NCI-H524 (cell line): ENCODE data around the gene PRKRIP1.
"Not testable (repeated sequence)": the region's sequence is repeated elsewhere in the genome, so short reads cannot be mapped to it uniquely, and the experiment has no call there.

Source experiments
- DNase-seq, 2 experiments: peaks; one replicate each; lab custom pipeline; 2025; lab: John Stamatoyannopoulos, UW

Gene PRKRIP1

DNA sequence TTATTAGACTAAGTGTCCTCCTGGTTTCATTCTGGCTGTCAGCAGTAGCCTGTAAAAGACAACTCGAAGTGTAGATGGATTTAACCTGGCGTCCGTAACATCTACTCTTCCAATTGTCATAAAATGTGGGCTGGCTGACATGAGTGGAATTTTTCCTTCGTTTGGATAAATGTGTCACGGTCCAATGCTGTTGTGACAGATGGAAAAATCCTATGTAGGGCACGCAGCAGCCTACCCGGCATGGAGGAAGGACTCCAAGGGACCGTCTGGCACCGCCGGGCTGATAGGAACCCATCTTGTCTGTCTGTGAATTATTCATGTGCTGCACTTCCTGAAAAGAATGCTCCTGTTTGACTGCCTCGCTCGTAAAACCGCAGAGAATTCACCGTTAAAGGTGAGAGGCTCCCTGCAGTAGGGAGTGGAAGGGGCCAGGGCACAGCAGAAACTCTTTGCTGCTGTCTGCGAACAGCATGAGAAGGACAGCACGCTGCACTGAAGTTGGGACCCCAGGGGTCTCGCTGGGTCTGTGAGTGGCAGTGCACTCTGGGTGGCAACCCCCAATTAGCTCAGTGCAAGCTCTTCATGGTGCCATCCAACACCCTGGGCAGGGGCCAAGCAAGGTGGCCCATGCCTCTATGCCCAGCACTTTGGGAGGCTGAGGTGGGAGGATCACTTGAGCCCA is 35.6 kb downstream of the PRKRIP1 start:
- peak; percentile 67 to 83 for DNase-seq

DNA sequence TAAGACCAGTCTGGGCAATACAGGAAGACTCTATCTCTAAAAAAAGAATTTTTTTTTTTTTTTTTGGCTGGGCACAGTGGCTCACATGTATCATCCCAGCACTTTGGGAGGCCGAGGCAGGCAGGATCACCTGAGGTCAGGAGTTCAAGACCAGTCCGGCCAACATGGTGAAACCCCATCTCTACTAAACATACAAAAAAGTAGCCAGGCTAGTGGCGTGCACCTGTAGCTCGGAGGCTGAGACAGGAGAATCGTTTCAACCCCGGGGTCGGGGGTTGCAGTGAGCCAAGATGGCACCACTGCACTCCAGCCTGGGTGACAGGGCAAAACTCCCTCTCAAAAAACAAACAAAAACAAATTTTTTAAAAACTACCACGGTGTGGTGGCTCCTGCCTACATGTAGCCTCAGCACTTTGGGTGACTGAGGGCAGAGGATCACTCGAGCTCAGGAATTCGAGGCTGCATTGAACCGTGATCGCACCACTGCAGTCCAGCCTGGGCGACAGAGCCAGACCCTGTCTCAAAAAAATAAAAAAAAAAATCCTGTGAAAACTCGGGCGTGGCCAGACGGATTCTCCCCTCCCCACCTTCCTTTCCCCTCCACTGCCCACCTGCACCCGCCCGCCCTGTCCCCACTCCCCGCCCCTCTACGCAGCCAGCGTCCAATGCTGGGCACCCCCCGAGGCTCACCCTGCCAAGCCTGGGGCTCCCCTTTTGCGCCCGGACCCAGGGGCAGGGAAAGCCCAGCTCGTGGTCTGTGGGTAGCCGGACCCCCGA is 36.5 kb downstream of the PRKRIP1 start:
- no peak for DNase-seq

DNA sequence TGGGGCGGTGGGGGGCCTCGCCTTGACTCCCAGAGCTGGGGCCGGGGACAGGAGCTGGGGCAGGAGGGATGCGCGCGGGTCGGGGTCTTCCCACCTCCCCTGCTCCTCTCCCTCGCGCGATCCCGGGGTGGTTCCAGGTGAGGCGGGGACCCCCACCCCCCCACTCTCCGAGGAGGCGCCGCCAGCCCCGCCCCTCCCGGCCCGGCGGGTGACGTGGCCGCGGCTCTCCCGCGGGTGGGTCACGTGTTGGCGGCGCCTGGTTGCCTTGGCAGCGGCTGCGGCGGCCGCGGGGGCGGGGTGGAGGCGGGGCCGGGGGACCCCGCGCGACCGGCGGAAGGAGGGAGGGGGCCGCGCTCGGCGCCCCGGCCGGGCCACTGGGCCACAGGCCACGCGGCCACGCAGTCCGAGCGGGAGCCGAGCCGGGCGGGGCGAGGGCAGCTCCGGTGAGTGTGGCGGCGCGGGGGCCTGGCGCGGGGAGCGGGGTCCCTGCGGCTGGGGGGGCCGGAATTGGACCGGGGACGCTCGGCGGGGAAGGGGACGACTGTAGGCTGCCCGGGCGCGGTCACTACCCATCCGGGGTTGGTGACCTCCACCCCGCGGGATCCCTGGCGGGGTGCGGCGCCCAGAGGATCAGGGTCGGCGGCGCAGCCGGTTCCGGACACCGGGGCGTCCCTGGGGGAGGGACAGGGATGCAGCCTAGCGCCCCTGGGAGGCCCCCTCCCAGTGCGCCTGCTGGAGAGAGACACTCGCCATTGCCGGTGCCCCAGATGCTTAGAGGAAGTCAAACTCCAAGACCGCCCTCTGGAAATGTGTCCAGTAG is 37.3 kb downstream of the PRKRIP1 start, which contains the start of gene ORAI2:
Gene ORAI2 (plus strand): TSS at position 357 of the 820 bp plus-strand sequence. CDS start 5,382 bp downstream, outside the sequence.
- peak in 1 of 2 experiments; percentile 55 for DNase-seq

DNA sequence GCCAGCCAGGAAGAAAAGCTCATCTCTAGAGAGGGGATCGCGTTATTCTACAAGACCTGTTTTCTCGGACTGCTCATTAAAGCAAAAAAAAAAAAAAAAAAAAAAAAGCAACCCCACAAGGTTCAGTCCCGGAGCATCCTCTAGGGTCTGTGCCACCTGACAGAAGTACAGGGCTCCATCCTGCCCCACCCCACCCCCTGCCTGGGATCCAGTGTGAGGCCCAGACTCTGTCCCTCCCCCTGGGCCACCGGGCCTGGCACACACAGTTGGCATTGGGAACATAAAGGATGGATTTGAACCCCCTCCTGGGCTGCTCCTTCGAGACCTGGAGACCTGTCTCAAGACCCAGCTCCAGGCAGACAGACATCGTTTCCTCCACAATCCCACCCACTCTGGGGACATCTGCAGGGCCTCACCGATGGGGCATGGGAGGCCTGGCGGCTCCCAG is 37.9 kb downstream of the PRKRIP1 start:
- DNase-seq, result no peak

DNA sequence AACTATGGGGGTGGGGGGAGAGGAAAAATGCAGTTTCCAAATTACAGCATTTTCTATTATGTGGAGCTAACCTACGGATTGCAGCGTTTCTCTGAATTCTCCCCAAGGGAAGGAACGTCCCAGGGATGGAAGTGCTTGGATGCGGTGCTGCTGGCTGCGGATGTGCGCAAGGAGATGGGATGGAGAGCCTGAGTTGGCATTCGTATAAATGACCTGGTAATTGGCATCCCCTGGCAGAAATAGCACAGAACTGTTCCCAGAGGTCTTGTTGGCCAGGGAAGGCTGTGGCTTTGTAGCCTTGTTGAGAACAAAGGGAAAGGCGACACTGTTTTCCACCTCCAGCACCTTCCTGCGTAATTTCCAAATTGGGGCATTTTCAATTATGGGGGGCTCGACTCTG is 40.0 kb downstream of the PRKRIP1 start:
- DNase-seq, result no peak

DNA sequence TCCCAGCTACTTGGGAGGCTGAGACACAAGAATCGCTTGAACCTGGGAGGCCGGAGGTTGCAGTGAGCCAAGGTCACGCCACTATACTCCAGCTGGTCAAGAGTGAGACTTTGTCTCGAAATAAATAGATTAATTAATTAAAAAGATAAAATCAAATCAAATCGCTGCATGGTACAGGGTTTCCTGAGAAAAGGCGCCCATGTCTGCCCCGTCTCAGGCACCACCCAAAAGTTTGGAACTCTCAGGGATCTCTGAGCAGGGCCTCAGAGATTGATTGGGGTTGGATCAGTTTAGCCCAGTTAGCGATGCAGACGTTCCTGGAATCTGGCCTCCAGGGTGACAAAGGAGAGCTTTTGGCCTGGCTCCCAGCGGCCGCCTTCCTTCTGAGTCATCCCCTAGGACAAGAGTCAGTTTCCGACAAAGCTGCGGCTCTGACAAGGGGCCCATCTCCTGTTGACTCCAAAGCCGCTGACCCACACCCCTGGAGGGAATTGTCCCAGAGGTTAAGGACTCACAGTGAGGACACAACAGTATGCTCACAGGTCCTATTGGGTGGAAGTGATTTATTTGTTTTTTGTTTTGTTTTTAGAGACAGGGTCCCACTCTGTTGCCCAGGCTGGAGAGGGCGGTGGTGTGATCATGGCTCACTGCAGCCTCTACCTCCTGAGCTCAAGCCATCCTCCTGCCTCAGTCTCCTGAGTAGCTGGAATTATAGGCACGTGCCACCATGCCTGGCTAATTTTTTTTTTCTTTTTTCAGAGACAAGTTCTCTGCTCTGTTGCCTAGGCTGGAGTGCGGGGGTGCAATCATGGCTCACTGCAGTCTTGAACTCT is 44.0 kb downstream of the PRKRIP1 start:
- no peak for DNase-seq

DNA sequence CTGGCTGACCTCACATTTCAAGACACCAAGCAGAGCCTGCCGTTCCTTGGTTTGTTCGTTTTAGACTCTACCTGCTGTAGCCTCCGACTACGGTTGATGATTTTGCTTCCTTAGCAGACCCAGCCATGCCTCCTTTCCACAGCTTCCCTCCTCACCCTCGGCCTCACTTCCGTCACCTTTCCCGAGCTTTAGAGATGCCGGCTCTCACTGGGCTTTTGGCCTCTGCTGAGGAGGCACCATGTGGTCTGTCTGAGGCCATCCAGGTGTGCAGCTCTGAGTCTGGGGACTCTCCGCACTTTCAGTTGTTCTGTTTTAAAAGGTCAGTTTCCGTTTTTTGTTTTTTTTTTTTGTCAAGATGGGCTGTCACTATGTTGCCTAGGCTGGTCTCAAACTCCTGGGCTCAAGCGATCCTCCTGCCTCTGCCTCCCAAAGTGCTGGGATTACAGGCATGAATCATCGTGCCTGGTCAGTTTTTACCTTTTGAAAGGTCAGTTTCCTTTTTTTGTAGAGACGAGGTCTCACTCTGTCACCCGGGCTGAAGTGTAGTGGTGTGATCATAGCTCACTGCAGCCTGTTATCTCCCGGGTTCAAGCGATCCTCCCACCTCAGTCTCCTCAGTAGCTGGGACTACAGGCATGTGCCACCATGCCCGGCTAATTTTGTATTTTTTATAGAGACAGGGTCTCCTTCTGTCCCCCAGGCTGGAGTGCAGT is 49.0 kb downstream of the PRKRIP1 start:
- no peak for DNase-seq

DNA sequence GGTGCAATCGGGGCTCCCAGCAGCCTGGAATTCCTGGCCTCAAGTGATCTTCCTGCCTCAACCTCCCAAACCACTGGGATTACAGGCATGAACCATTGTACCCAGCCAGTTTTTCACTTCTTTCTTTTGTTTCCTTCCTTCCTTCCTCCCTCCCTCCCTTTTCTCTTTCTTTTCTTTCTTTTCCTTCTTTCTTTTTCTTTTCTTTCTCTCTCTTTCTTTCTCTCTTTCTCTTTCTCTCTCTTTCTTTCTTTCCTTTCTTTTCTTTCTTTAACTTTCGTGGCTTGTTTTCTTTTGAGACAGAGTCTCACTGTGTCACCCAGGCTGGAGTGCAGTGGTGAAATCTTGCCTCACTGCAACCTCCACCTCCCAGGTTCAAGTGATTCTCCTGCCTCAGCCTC is 49.5 kb downstream of the PRKRIP1 start:
- no peak for DNase-seq

DNA sequence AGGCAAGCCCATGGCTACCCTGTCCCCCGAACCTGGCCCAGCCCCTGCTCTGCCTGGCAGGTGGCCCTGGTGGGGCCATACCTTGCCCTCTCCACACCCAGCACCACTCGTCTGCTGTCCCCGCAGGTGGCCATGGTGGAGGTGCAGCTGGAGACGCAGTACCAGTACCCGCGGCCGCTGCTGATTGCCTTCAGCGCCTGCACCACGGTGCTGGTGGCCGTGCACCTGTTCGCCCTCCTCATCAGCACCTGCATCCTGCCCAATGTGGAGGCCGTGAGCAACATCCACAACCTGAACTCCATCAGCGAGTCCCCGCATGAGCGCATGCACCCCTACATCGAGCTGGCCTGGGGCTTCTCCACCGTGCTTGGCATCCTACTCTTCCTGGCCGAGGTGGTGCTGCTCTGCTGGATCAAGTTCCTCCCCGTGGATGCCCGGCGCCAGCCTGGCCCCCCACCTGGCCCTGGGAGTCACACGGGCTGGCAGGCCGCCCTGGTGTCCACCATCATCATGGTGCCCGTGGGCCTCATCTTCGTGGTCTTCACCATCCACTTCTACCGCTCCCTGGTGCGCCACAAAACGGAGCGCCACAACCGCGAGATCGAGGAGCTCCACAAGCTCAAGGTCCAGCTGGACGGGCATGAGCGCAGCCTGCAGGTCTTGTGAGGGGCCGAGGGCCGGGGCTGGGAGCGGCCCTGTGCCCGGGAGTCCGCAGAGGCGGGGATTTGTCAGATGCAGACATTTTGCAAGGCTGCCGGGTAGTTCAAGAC is 50.4 kb downstream of the PRKRIP1 start:
- no peak for DNase-seq

DNA sequence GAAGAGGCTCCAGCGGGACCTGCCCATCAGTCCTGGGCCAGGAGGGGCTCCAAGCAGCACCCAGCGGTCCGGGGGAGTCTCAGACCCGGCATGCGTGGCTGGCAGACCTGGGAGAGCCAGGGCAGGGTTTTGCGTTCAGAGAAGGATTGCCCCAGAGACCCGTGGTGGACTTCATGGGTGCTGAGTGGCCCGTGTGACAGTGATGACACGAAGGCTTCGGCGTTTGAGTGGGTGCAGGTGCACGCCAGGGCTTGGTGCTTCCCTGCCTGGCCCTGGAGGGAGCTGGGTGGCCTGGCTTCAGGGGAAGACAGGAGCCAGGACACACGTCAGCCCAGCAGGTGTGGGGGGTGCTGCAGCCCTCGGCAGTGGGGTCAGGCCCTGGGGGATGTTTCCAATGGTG is 51.1 kb downstream of the PRKRIP1 start:
- DNase-seq, result no peak

DNA sequence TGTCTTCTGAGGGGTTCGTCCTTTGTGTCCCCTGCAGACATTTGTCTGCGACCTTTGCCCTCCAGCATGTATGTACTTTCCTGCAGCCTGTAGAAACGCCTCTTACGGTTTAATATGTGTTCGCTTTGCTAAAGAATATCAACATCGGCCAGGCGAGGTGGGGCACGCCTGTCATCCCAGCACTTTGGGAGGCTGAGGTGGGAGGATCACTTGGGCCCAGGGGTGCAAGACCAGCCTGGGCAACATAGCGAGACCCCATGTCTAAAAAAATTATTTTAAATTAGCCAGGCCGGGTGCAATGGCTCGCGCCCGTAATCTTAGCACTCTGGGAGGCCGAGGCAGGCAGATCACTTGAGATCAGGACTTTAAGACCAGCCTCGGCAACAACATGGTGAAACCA is 53.0 kb downstream of the PRKRIP1 start:
- no peak for DNase-seq

DNA sequence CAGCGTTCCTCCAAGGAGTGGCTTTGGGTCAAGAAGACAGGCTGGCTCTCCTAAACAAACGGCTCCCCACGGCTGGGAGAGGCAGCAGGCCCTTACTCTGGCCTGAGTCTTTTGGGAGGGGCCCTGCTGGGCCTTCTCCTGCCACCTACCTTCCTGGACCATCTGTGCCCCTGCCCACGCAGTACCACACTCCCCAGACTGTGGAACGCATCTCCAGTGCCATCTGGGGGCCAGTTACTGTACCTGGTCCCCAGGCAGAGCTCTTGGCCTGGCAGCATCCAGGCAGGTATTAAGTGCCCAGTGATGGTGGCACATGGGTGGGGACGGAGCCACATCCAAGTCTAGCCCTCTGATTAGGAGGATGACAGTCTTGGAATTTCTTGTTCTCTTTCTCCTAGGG is 54.1 kb downstream of the PRKRIP1 start:
- DNase-seq, result peak; percentile 63 to 77

DNA sequence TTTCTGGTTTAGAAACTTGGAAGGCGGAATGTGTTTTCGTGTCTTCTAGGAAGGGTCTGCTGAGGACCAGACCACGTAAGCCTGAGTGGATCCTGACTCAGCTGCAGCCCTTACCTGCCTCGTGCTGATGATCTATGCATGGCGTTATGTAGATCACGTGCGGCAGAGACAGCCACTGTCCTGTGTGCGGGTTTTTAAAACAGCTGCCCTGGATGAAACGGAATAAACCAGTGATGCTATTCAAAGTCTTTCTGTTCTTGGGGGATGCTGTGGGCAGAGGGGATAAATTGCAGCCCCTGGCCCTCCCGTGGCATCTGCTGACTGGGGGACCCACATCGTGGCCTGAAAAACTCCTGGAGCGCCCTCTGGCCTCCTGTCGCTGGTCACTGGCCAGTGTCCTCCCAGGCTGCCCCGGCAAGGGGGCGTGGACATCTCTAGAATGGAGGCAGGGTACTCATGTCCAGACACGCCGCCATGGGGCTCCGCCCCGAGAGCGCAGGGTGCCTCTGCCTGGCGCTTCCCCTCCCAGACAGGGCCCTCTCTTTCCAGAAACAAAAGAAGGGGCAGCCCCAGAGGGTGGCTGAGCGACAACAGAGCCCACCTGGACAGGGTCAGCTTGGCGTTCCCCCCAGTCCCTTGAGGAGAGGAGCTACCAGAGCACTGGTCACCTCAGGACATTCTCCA is 55.4 kb downstream of the PRKRIP1 start:
- no peak for DNase-seq

DNA sequence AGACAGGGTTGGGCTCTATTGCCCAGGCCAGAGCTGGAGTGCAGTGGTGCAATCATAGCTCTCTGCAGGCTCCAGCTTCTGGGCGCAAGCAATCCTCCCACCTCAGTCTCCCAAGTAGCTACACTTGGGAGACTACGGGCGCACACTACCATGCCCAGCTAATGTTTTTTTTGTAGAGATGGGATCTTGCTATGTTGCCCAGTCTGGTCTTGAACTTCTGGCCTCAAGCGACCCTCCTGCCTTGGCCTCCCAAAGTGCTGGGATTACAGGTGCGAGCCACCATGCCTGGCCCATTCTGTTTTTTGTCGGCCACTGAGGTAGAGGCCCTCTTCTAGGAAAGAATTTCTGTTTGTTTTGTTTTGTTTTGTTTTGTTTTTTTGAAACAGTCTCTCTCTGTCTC is 56.3 kb downstream of the PRKRIP1 start:
- no peak for DNase-seq

DNA sequence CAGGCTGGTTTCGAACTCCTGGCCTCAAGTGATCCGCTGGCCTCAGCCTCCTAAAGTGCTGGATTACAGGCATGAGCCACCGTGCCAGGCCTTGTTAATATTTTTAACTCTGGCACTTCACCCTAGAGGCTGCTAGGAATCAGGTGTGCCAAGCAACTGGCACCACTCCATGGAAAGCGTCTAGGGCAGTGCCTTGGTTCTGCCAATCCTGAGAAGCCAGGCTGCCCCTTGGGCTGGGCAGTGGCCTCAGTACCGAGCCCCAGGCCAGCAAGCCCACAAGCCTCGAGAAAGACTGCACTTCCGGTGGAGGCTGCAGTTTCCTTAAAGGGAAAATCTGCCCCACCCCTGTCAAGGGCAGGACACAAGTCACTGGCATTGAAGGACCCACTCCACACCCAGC is 57.2 kb downstream of the PRKRIP1 start:
- no peak for DNase-seq

DNA sequence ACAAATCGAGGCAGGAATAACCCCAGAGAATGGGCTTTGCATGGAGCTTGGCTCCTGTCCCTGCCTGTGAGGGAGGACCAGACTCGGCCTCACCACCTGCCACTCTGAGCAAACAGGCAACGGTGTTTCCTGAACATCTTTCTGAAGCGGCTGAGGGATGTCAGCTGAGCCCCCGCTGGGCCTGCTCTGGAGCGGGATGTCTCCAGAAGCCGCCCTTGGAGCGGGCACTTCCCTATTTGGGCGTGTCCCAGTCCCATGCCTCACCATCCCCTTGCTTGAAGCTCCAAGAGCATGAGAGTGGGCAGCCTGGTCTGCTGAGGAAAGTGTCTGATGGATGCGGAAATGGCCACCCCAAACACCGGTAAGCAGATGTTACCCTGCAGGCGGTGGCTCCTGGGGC is 58.3 kb downstream of the PRKRIP1 start:
- DNase-seq, result no peak

DNA sequence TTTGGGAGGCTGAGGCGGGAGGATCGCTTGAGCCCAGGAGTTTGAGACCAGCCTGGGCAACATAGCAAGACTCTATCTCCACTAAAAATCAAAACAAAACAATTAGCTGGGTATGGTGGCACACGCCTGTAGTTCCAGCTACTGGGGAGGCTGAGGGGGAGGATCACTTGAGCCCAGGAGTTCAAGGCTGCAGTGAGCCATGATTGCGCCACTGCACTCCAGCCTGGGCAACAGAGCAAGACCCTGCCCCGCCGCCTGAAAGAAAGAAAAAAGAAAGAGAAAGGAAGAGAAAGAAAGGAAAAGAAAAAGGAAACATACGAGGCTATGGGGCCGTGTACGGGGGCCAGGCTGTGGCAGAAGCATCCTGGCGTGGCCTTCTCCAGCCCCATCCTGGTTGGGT is 58.8 kb downstream of the PRKRIP1 start:
- not testable (repeated sequence) for DNase-seq

DNA sequence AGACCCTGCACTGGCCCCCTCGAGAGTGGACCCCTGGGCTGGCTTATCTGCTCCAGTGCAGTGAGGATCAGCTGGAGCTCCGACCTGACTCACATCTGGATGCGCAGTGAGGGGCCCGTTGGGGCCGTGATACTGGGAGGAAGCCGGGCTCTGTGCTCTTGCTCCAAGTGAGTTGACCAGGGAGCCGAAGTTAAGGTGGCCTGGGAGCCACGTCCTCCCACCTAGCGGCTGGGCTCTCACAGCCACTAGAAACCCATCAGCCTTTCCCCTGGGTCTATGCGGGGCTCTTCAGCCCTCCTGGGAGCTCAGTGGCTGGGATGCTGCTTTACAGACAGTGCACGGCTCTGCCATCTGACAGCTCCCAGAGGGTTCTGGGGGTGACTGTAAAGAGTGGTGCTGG is 59.4 kb downstream of the PRKRIP1 start:
- no peak for DNase-seq

DNA sequence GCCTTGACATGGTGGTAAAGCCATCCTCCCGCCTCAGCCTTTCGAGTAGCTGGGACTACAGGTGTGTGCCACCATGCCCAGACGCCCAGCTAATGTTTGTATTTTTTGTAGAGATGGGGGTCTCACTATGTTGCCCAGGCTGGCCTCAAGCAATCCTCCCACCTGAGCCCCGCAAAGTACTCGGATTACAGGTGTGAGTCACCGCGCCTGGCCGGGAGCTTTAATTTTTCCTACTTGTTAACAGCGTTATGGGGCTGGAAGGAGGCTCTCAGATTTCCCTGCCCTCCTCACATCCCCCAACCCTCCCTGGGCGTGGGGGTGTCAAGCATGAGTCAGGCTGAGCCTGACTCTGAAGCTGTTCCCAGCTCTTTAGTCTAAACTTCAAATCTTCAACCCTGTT is 60.2 kb downstream of the PRKRIP1 start:
- DNase-seq, result no peak
